ENCODE measurements around the gene ANKRD39.
"Not testable (repeated sequence)": the region's sequence is repeated elsewhere in the genome, so short reads cannot be mapped to it uniquely, and the experiment has no call there.

The ANKRD39 gene

DNA sequence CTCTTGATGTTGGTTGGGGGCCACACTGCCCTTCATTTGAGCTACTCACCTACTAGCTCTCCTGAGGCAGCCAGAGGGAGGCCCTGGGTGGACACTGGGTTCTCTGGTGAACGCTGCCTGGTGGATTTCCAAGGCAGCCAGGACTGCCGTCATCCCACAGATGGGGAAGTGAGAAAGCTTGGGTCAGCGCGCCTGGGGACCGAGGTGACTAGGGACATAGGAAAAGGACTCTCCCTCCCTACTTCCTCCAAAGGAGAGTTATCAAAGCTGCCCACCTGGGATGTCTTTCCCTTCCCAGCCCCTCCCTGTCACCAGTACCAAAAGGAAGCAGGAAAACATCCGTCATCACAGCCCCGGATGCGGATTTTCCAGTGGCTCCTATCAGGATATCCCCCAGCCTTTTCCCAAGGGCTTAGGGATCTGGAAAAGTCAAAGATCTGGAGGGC is 15.9 kb upstream of the ANKRD39 start:
- DNase-seq (ENCODE audit: insufficient read length, low spot score) (no peak), FAIRE-seq (no peak)

DNA sequence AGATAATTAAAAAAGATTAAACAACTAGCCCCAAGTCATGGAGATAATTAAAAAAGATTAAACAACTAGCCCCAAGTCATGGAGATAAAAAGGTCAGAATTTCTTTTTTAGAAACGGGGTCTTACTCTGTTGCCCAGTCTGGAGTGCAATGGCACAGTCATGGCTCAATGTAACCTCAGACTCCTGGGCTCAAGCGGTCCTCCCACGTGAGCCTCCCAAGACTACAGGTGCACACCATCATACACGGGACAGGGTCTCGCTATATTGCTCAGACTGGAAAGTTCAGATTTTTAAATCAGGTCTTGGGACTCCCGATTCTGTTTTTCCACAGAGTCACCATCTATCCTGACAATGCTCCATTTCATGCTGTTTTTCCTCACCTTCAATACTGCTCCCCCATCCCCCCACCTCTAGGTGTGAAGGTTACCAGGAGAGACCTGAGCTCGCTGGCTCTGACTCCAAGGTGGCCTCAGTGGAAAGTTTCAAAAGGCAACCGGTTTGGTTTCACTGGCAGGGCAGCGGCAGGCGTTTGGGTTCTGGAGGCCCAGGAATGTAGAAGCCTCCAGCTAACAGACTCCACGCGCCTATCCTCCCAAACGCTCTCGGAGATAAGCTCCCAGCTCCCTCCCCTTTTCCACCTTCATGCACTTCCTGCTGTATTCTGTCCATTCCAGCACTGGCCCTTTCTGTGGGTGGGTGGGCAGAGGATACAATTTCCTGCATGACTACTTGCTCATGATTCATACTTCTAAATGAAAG is 15.0 kb upstream of the ANKRD39 start:
- no peak for FAIRE-seq
- DNase-seq (ENCODE audit: insufficient read length, low spot score): no peak

DNA sequence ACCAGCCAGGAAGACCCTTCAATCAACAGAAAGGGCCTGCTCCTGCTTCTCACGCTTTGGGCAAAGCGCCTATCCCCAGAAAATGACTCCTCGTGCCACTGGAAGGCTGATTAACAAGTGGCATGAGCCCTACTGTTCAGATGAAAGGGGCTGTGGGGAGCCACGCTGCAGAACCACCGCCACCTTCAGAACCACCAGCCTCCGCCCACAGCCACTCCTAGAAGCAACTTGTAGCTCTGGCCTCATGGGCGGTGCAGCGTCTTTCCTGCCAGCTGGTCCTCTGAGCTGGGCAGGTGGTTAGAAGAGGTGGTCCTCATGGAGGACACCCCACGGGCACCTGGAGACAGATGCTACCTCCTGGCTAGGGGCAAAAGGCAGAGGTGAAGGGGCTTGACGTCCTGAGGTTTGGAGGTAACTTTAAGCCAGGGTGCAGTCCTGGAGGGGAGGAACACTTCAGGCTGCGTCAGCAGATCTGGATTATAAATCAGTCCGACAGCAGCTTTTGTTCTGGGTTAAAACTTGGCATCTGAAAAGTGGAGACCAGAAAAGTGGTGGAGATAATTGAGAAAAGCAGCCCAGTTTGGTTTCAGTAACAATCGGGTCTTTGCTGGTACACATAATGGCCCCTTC is 12.9 kb upstream of the ANKRD39 start:
- DNase-seq (ENCODE audit: insufficient read length, low spot score) (no peak), FAIRE-seq (peak; percentile 20)

DNA sequence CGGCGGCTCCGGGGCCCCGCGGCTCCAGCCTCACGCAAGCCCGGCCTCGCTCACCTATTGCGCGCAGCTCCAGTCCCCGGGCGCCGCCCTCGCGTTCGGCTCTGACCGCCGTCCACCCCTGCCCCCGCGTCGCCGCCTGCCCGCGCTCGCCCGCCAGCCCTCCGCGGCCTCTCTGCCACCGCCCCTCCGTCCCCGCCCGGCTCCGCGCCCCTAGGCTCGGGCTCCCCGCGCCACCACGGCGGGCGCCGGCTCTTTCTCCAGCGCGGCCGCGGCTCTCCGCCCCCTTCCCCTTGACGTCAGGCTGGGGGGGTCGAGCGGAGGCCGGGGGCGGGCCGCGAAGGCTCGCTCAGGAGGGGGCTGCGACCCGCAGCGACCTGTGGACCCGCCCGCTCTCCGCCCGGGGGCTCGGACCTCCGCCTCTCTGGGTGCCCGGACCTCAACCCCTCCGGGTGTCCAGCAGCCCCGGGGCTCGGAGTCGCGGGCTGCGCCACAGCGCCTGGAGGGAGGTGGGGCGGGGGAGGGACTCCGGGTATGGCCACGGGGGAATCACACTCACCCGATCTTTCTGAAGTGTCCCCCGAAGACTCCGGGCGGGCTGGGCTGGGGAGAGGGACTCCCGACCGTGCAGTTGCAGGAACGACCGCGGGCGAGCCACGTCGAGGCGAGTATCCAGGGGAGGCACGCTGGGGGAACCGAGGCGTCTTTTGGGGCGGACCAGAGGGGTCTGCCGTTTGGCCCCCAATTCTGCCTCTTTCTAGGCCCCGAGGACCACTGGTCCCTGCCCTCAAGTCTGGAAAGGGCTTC is 12.2 kb upstream of the ANKRD39 start, which contains the start of gene SEMA4C:
Gene SEMA4C (minus strand): TSS at position 259 of the 804 bp plus-strand sequence. CDS start 2,194 bp downstream, outside the sequence.
- DNase-seq (ENCODE audit: insufficient read length, low spot score): peak; percentile 69

DNA sequence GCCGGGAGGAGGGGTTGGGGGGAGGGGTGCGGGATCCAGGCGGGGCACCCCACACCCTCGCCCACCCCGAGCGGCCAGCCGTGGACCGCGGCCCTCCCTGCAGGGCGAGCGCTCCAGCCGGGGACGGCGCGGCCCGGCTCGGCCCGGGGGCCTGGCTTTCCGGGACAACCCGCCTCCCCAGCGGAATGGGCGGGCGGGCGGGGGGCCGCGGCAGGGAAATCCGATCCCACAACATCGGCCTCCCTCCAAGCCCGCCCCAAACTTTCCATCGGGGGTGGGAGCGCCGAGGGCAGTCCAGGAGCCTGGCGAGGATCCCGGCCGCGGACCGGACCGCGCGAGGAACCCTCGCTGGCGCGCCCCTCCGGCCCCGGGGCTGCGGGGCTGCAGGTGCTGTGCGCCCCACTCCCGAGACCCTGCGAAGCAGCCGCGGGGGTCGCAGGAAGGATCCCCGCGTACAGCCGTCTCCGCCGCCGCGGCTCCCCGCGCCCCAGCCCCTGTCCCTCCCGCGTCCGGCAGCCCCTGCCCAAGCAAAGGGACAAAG is 11.5 kb upstream of the ANKRD39 start:
- no peak for FAIRE-seq
- DNase-seq (ENCODE audit: insufficient read length, low spot score): peak; percentile 71

More for the DNA sequence above, 12.2 kb upstream of the ANKRD39 start, which contains the start of gene SEMA4C:
- peak; percentile 33 for FAIRE-seq

DNA sequence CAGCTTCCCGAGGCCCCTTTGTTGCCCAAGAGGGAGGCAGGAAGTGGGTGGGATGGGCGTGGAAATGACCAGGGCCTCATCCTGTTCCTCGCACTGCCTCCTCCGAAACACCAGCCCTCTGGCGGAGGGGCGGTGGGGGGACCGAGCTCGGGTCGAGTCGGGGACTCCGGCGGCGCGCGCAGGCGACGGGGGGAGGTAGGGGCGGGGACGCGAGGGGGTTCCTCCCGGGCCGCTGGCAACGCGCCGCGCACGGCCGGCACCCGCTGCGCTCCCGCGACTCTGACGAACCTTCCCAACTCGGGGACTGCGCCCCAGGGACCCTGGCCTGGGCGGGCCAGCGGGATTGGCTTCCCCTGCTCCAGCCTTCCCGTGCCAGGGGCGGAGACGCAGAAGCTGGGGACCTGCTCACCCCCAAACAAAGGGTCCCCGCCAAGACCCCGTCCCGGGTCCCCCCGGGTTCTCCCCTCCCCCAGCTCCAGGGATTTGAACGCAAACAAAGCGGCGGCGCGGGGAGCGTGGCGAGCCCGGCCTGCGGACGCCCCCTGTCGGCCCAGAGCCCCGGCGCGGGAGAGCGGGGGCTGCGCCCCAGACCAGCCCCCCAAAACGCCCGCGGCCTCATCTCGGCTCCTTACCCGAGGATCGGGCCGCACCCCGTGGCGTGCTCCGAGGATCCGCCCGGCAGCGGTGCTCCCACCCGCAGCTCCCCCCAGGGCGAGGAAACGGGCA is 10.9 kb upstream of the ANKRD39 start:
- FAIRE-seq: peak; percentile 98

DNA sequence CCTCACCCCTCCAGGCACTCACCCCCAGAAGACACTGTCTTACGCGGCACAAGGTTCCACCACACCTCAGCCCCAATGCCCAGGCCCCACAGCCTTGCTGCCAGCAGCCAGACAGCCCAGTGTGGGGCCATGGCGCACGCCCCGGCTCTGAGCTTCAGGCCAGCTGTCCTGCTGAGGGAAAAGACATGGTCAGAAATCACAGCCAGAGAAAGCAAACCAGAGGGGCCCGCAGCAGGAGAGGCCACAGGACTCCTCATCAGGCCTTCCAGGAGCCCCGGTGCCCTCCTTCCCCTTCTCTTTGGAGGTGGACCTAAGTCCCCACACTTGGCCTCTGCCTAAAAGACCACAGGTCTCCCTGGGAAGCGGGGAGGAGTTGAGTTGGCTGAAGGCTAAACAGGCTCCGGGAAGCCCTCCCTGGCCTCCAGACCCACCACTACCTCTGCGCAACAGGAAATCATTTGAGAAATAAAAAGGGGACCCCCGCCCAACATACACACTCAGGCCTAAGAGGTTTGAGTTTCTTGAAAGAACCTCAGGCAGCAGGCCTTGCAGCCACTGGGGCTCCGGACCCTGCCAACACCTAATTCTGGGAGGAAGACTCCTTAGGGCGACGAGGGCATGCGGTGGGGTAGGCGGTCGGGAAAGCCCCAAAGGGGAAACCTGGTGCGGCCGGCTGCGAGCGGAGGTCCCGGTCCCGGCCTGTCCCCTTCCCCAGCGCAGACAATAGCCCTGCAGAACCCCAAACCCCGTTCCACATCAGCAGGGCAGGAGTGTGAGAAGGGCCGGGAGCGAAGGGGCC is 10.1 kb upstream of the ANKRD39 start:
- FAIRE-seq (no peak), DNase-seq (ENCODE audit: insufficient read length, low spot score) (no peak)

More for the DNA sequence above, 10.9 kb upstream of the ANKRD39 start:
- DNase-seq (ENCODE audit: insufficient read length, low spot score): peak; percentile 99

DNA sequence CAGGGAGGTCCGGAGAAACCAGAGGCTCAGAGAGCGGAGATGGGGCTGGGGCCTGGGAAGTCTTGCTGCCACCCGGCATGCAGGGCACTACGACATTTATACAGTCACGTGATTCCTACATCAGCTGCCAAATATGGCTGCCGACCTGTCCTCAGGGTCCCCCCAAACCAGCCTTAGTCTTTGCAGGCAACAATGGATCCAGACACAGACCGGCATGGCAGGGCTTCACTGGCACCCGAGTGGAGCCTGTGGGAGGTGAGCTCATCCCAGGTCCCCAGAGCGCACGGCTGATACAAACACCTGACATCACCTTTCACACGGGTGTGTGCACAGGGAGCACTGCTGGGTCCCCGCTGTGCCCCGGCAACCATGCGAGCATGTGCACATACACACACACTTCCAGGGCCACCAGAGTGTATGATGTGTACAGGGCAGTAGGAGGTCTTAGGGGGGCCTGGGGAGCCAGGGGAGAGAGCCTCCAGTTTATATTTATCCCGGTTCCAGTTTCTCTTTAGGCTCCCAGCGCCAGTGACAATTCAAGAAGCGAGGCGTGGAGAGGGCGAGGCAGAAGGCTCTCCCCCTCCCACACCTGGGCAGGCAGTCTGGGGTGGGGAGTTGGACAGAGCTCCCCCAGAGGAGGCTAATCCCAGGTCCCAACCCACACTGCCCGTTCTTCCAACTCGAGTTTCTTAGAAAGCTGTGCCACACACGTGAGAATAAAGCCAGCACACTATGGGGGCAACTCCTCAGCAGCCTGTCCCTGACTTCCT is 9.4 kb upstream of the ANKRD39 start:
- FAIRE-seq (no peak), DNase-seq (ENCODE audit: insufficient read length, low spot score) (no peak)

DNA sequence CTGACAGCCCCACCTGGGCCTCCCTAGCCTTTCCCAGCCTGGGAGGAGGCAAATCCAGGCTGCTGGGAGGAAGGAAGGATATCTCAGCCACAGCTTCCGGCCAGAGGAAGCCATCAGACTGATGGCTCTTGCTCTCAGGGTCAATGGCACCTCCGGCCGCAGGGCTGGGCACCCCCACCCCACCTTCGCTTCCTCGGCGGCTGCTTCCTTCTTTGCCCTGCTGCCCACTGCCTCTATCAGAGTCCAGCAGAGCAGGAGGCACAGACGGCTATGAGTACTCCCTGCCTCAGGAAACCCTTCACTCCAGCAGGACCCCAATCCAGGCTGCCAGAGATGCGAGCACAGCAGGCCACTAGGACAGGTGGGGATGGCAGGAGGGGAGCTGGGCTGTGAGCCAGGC is 8.8 kb upstream of the ANKRD39 start:
- no peak for FAIRE-seq

DNA sequence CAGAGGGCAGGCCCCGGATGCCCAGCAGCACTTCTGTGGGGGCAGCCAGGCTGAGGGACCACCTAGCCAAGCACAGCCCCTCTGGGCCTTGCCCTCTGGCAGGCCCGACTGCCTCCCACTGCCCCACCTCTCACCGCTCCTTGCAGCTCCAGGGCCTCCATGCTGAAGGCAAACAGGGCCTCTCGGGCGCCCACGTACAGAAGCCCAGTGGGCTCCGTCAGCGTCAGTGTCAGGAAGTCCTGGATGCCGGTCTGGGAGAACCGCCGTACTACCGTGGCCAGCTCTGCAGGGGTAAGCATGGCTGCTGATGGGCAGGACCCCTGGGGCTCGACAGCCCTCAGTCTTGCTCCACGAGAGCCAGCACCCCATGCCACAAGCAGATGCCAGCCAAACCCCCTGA is 8.3 kb upstream of the ANKRD39 start:
- FAIRE-seq: no peak
- DNase-seq (ENCODE audit: insufficient read length, low spot score): no peak

More for the DNA sequence above, 8.8 kb upstream of the ANKRD39 start:
- no peak for DNase-seq (ENCODE audit: insufficient read length, low spot score)

DNA sequence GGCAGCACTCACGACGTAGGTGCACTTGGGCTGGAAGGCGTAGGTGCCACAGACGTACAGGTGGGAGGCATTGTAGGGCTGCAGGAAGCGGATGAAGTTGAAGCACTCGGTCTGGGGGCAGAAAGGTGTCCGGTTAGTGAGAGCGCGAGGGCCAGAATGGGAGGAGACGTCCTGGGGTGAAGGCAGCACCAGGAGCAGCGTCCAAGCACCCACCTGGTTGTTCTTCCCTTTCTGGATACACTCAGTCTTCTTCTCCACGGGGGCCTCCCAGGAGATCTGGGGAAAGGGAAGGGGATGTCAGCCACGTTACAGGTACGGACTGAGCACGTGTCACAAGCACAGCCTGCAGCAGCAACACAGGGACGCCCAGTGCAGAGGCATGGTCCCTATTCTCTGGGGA is 7.8 kb upstream of the ANKRD39 start:
- DNase-seq (ENCODE audit: insufficient read length, low spot score): no peak
- FAIRE-seq: peak; percentile 69

DNA sequence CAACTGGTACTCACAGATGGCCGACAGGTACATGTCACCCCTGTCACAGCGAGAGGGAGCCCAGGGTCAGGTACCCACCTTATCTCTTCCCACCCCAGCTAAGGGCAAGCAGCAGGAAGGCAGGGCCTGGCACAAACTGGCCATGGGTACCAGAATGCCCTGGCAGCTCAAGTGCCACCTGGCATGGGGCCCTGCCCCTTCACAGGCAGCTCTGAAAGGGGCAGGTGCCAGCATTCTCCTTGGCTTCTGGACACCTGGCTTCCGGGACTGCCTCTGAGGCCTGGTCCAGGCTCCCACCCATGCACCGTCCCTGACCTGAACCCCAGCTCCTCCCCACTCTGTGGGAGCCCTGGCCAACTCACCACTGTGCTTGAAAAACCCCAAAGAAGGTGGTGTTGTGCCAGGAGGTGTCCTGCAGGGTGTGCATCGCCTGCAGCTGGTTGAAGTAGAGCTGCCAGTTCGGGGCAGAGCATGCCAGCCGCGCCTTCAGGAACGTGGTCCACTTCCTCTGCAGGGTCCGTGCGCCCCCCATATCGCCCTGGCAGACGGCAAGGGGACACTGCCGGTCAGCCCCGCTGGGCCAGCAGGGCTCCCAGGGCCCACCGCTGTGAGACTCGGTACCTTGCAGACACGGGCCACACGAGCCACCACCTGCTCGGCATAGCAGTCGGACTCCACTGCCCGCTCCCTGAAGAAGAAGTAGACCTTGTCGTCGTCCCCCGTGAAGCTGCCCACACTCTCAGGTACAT is 6.7 kb upstream of the ANKRD39 start:
- FAIRE-seq (no peak), DNase-seq (ENCODE audit: insufficient read length, low spot score) (no peak)

DNA sequence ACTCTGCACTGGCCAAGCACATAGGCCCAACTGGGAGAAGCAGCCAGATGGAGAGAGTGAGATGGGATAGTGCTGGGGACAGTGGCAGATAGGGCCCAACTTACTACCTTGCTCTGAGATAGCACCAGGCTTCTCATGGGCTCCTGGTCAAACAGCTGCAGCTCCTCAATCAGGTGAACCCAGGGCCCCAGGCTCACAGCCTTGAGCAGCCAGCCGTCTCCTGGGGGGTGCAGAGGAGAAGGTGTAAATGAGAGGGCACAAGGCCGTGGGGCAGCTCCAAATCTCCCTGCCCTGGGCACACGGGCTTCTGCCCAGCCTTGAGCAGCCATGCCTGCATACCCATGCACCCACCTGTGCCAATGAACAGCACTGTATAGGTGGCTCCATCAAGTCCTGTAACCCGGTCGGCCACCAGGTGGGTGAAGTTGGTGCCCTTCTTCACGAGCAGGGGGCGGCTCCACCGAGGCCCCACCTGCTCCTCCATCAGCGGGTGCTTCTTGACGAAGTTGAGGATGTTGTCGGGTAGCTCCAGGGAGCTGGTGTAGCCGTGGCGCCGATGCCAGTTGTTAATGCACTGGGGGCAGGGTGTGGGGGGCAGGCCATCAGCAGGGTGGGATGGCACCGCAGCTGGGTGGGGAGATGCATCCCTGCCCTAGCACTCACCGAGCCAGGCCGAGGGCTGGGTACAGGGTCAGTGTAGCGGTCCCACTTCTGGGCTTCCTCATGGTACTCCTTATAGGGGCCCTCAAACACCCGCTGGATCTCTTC is 5.9 kb upstream of the ANKRD39 start:
- DNase-seq (ENCODE audit: insufficient read length, low spot score) (no peak), FAIRE-seq (peak; percentile 26)

DNA sequence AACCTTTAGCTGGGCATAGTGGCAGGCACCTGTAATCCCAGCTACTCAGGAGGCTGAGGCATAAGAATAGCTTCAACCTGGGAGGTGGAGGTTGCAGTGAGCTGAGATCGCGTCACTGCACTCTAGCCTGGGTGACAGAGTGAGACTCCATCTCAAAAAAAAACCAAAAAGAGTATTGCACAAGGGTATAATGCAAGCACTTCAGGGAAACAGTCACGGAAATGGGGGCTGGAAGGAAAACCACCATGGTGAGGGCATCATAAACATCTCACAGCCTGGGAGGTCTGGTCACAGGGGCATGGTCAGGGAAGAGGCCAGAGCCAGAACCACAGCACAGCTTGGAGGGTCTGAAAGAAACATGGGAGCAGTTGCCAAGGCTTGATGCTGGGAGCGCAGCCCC is 5.2 kb upstream of the ANKRD39 start:
- not testable (repeated sequence) for FAIRE-seq

DNA sequence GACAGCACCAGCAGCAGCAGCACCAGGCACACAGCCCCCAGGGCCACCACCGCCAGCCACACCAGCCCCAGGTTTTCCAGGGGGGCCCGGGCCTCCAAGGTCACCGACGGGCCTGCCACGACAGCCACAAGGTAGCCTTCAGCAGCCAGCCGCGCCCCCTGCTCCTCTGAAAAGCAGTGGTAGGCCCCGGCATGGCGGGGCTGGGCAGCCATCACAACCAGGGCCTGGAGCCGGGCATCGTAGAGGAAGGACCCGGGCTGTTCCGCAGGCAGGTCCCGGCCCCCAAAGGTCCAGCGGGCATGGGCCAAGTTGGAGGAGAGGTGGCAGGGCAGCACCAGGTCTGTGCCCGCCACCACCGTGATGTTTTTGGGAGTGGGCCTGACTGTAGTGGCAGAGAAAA is 3.3 kb upstream of the ANKRD39 start:
- FAIRE-seq (no peak), DNase-seq (ENCODE audit: insufficient read length, low spot score) (no peak)

More for the DNA sequence above, 5.2 kb upstream of the ANKRD39 start:
- DNase-seq (ENCODE audit: insufficient read length, low spot score): not testable (repeated sequence)

DNA sequence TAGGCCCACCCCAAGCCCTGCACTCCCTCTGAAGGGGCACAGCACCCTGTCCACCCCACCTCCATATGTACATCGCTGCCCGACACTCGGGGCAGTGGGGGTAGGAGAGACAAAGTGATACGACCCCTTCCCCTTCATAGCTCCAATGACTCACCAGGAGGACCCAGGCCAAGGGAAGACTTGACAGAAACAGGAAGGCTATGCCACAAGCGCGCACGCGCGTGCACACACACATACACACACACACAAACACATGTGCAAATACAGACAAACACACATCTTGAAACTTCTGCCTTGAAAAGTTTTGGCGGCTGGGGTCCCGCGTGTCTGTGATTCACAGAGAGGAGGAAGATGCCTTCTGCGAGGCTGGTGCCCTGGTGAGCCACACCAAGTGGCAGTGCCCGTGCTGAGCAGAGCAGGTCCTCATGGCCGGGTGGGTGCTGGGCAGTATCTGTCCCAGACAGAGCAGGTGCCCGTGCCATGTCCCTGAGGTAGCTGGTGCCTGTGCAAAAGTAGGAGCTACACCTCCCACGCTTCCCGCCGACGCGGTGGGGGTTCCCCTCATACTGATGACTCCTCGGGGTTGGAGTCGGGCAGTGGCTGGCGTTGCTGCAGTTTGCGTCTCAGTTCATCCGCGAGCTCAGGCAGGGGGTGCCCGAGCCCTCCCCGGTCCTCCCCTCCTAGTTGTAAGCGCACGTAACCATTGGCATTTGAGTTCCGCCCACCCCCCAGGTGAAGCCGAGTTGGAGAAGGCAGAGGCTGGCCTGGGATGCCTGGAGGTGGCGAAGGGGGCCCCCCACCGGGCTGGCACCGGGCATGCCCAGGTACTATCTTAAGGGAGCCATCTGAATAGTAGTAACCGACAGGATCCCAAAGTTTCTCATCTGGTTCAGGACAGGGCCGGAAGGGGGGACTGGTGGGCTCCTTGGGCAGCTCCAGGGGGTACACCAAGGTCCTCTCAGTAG is 2.5 kb upstream of the ANKRD39 start:
- no peak for DNase-seq (ENCODE audit: insufficient read length, low spot score)
- no peak for FAIRE-seq

All from HTR-8/SVneo (cell line).